Endothelial cell of hepatic sinusoid (primary cell): Measurements from ENCODE around the gene SLCO1B1.
"Not testable (repeated sequence)": the region's sequence is repeated elsewhere in the genome, so short reads cannot be mapped to it uniquely, and the experiment has no call there.

Source experiments
- in situ Hi-C: cut with HindIII; loops from 2 replicates; pipeline ENCODE4 v1.10.0; 2017; ENCODE audit warnings: low sequenced_read_pairs

Gene SLCO1B1

DNA sequence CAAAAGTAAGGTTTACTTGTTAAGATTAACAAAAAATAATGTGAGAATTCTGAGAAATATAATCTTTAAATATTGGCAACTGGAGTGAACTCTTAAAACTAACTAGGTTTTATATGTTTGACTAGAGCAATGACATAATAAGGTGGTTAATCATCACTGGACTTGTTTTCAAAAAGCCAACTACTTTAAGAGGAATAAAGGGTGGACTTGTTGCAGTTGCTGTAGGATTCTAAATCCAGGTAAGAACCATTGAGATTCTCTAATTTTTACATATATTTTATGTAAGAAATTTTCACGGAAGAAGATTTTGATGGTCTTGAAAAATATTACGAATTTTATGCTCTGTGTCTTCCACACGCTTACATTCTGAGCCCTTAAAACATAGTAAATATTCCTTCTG is at the start of gene SLCO1B1:
SLCO1B1 (plus strand) TSS at position 197 of the 400 bp plus-strand sequence. CDS start 10,381 bp downstream, outside the sequence.
- in situ Hi-C loops = no loop called here

- in situ Hi-C loops = not testable (repeated sequence)
These were observed 46.2 kb upstream of the SLCO1B1 start for GRCh38 chr12:21084753-21085152.

- in situ Hi-C loops = no loop called here
These were observed 19.3 kb upstream of the SLCO1B1 start for GRCh38 chr12:21111732-21112131.

- in situ Hi-C loops = no loop called here
These were observed 17.7 kb upstream of the SLCO1B1 start for GRCh38 chr12:21113266-21113665.

GRCh38 chr12:21117995-21118394 is 13.0 kb upstream of the SLCO1B1 start:
- in situ Hi-C loops = no loop called here

DNA sequence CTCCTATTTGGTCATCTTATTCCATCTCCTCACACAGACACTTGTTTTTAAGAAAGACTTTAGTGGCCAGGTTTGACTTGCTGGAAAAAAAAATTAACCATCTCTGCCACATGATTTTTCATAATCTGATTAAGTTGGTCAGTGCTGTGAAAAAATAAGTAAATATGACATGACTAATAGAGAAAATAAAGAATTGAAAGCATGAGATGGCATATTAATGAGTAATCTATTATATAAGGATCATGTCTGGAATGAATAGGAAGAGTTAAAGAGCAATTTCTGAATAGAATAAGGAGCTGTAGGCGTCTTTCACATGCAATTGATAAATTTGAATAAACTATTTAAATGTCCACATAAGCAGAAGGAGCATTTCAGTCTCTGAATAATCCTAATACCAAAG is 12.2 kb upstream of the SLCO1B1 start:
- in situ Hi-C loops = no loop called here

DNA sequence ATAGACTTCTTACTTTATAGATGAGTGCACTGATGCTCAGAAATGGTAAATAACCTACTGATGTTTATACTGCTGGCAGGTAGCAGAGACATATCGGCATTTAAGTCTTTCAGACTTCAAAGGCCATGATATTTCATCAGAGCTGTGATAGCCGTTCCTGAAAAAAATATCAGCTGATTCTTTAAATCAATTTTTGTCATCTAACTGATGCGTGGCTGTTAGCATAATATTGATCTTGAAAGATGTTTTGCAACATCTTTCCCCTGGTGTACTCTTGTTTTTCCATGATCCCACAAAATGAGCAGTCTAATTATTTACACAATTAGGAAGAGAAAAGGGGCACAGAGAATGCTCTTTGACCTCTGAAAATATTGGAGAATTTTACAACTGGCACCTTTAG is 1.6 kb upstream of the SLCO1B1 start:
- in situ Hi-C loops = no loop called here

GRCh38 chr12:21129906-21130305 is 1.1 kb upstream of the SLCO1B1 start:
- in situ Hi-C loops = no loop called here

DNA sequence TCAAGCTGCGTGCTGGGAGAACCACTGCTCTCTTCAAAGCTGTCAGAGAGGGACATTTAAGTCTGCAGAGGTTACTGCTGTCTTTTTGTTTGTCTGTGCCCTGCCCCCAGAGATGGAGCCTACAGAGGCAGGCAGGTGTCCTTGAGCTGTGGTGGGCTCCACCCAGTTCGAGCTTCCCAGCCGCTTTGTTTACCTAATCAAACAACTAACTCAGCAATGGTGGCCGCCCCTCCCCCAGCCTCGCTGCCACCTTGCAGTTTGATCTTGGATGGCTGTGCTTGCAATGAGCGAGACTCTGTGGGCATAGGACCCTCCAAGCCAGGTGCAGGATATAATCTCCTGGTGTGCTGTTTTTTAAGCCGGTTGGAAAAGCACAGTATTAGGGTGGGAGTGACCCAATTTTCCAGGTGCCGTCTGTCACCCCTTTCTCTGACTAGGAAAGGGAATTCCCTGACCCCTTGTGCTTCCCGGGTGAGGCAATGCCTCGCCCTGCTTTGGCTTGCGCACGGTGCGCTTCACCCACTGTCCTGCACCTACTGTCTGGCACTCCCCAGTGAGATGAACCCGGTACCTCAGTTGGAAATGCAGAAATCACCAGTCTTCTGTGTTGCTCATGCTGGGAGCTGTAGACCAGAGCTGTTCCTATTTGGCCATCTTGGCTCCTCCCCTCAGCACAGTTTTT is 6.5 kb downstream of the SLCO1B1 start:
- in situ Hi-C loops = not testable (repeated sequence)

DNA sequence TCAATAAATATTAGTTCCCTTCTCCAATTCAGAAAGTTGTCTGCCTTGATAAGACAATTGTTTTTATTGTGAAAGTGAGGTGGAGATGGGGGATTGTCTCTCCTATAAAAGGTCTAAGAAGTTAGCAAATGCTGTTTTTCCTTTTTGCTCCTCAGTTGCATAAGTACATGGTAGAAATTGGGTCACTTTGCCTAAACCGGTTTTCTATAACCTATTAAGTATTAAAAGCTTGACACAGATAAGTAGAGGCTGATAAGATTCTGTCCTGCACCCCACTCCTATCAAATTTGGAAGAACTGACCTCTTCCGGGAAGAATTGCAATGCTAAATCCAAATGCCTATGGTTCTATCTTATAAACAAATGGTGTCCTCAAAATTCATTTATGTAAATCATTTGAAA is 7.0 kb downstream of the SLCO1B1 start:
- in situ Hi-C loops = no loop called here

GRCh38 chr12:21144309-21144708 is 13.3 kb downstream of the SLCO1B1 start:
- in situ Hi-C loops = no loop called here

DNA sequence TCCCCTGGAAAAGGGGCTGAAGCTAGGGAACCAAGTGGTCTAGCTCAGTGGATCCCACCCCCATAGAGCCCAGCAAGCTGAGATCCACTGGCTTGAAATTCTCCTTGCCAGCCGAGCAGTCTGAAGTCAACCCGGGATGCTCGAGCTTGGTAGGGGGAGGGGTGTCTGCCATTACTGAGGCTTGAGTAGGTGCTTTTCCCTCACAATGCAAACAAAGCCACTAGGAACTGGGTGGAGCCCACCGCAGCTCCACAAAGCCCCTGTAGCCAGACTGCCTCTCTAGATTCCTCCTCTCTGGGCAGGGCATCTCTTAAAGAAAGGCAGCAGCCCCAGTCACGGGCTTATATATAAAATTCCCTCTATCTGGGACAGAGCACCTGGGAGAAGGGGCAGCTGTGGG is 18.9 kb downstream of the SLCO1B1 start:
- in situ Hi-C loops = not testable (repeated sequence)

GRCh38 chr12:21151184-21151583 is 20.2 kb downstream of the SLCO1B1 start:
- in situ Hi-C loops = no loop called here

- in situ Hi-C loops = no loop called here
These were observed 24.7 kb downstream of the SLCO1B1 start for GRCh38 chr12:21155522-21156351.

GRCh38 chr12:21165048-21165447 is 34.1 kb downstream of the SLCO1B1 start:
- in situ Hi-C loops = no loop called here

- in situ Hi-C loops = no loop called here
These were observed 39.0 kb downstream of the SLCO1B1 start for GRCh38 chr12:21169878-21170472.

DNA sequence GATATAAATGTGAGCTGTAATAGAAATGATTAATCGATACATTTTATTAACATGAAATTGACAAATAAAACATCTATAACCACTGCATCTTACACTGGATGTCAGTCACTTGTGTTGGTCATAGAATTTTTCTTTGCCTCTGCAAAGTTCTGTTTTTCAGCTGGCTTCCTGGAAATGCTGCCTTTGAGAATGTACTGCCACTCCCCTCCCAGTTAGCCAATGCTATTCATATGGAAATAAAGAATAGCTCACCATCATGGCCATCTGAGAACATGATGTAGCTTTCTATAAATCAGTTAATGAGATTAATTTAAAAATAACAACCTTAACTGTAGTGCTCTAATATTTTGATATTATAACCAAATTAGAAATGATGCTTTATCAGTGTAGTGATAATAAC is 41.1 kb downstream of the SLCO1B1 start:
- in situ Hi-C loops = no loop called here

- in situ Hi-C loops = no loop called here
These were observed 52.8 kb downstream of the SLCO1B1 start for GRCh38 chr12:21183721-21184275.

GRCh38 chr12:21190016-21190415 is 59.0 kb downstream of the SLCO1B1 start:
- in situ Hi-C loops = no loop called here

- in situ Hi-C loops = not testable (repeated sequence)
These were observed 83.4 kb downstream of the SLCO1B1 start for GRCh38 chr12:21214433-21214832.

DNA sequence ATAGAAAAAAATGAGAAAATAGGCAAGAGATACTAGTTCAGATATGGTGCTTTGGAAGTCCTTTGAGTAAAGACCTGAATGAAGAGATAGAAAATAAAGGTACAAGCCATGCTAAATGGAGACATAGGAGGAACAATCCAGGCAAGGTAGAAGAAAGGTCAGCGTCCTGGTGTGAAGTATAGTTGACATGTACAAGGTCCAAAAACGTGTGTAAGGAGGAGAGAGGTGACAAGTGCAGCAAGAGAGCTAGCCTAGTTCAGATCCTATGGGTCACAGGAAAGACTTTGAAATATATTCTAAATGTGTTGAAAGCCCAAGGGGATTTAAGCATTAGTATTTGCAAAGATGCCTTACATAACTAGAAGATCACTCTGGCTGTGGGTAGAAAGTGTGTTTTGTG is 88.2 kb downstream of the SLCO1B1 start:
- in situ Hi-C loops = loop anchor here (5.0 kb wide), 1 partner anchor 33 kb away; no protein-coding TSS in a partner anchor
